ENCODE measurements around the gene POLR2A. TPM values are rescaled to one million over a fixed set of nuclear protein-coding genes. Genes with fewer than 3 reads are reported as not detected.

Gene POLR2A
- total RNA-seq, 1 experiment from 2014 or later: 47.1 TPM

DNA sequence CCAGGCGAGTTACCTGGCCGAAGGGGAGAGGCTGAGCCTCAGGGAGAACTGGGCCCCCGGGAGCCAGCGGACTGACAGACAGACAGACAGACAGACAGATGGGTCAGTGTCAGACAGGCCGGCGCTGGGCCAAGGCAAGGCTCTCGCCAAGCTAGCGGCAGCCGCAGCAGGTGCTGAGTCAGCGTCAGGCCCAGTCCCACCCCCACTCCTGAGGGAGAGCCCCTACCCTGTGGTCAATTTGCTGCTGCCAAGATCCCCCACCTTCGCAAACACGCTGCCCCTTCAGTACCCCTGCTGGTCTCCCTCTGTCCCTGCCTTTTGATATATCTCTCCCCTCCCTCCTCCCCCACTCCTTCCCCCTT, 43.4 kb upstream of the POLR2A start:
- ATAC-seq: peak; percentile 30

DNA sequence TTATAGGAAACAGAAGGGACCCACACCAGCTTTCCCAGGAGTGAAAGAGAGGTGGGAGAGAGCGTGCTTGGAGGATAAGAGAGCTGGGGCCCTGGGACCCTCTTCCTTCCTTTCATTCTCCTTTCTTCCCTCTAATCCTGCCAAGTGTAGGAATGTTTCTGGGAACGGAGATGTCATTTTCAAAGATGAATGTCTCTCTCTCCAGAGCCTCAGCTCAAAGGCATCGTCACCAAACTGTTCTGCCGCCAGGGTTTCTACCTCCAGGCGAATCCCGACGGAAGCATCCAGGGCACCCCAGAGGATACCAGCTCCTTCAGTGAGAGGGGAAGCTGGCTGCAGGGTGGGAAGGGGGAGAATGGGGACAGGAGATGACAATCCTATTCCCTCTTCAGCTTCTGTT, 42.9 kb upstream of the POLR2A start:
- CTCF ChIA-PET: no interaction called here

More for the DNA sequence above, 43.4 kb upstream of the POLR2A start:
- peak; percentile 36 for DNase-seq
- Histone ChIP-seq H3K4me2 (ENCODE audit: low read length) (peak overlapping the region; percentile 98), H3F3A (ENCODE audit: low read length, unreplicated experiment) (no peaks in the 10 kb centered on the region), H3K9me2 (replicated peaks; ENCODE audit: low read length) (no peaks in the 10 kb centered on the region), H3K9me3 (ENCODE audit: low read length) (no peaks in the 10 kb centered on the region), H2AFZ (ENCODE audit: low read length) (peak overlapping the region; percentile 81; the same call in 1 of the 2 replicates), H3K27ac (ENCODE audit: low read length) (no peak overlapping the region), H3K4me3 (ENCODE audit: low read length) (peak overlapping the region; percentile 74), H3K27me3 (ENCODE audit: low read length) (no peaks in the 10 kb centered on the region), H3K9ac (ENCODE audit: low read length) (no peak overlapping the region), H3K79me2 (ENCODE audit: low read length) (0 out of 2 replicates have a peak, but pooled peaks cover 5% of the 10 kb centered on the region), H3K4me1 (ENCODE audit: insufficient read depth, low read length) (peaks cover 4% of the 10 kb centered on the region; the same call in 1 of the 2 replicates), H4K20me1 (ENCODE audit: low read length) (no peaks in the 10 kb centered on the region), H3K36me3 (ENCODE audit: low read depth, low read length) (no peaks in the 10 kb centered on the region)
- ChIA-PET POLR2A (ENCODE audit: unreplicated experiment) (interaction anchor here (0.7 kb wide), 1 partner anchor 247 kb away, joined by 5 read pairs; no protein-coding TSS in a partner anchor), CTCF (no interaction called here)
- TF ChIP-seq EZH2 (IDR thresholded peaks at IDR 0.05; ENCODE audit: low read length, unreplicated experiment): no peak
- no peak for TF ChIP-seq EZH2phosphoT487 (IDR thresholded peaks at IDR 0.05; ENCODE audit: borderline replicate concordance, low read length)
- TF ChIP-seq, protein P1, sequence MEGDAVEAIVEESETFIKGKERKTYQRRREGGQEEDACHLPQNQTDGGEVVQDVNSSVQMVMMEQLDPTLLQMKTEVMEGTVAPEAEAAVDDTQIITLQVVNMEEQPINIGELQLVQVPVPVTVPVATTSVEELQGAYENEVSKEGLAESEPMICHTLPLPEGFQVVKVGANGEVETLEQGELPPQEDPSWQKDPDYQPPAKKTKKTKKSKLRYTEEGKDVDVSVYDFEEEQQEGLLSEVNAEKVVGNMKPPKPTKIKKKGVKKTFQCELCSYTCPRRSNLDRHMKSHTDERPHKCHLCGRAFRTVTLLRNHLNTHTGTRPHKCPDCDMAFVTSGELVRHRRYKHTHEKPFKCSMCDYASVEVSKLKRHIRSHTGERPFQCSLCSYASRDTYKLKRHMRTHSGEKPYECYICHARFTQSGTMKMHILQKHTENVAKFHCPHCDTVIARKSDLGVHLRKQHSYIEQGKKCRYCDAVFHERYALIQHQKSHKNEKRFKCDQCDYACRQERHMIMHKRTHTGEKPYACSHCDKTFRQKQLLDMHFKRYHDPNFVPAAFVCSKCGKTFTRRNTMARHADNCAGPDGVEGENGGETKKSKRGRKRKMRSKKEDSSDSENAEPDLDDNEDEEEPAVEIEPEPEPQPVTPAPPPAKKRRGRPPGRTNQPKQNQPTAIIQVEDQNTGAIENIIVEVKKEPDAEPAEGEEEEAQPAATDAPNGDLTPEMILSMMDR (conservative IDR thresholded peaks at IDR 0.05; ENCODE audit: low read depth, low read length): no peak
- intact Hi-C loops (cut with micrococcal nuclease): no loop called here
- no TSS peak for BruUV-seq (replicated peaks)

DNA sequence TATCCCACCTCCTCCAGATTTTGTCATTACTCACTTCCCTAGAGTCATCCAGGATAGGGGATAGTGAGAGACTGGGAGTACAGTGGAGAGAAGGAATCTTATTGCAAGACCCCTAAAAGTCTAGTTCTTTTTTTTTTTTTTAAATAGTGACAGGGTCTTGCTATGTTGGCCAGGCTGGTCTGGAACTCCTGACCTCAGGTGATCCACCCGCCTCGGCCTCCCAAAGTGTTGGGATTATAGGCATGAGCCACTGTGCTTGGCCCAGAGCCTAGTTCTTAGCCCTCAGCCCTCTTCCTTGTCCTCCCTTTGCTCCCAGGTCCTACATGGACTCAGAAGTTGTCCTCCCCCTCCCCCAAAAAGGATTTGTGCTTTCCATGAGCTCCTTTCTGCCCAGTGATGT, 42.0 kb upstream of the POLR2A start:
- H3K9me2 ChIP-seq (replicated peaks; ENCODE audit: low read length): no peaks in the 10 kb centered on the region
- no peaks in the 10 kb centered on the region for H3K27me3 ChIP-seq (ENCODE audit: low read length)
- ATAC-seq (no peak), DNase-seq (no peak)
- intact Hi-C loops (cut with micrococcal nuclease): no loop called here
- no peak for TF ChIP-seq EZH2phosphoT487 (IDR thresholded peaks at IDR 0.05; ENCODE audit: borderline replicate concordance, low read length)
- no peak for TF ChIP-seq EZH2 (IDR thresholded peaks at IDR 0.05; ENCODE audit: low read length, unreplicated experiment)
- TF ChIP-seq, protein P1 (conservative IDR thresholded peaks at IDR 0.05; ENCODE audit: low read depth, low read length): no peak
- H3K79me2 ChIP-seq (ENCODE audit: low read length): no peaks in the 10 kb centered on the region
- no peak overlapping the region for H3K9ac ChIP-seq (ENCODE audit: low read length)
- no peaks in the 10 kb centered on the region for H4K20me1 ChIP-seq (ENCODE audit: low read length)
- no peaks in the 10 kb centered on the region for H3F3A ChIP-seq (ENCODE audit: low read length, unreplicated experiment)
- H3K27ac ChIP-seq (ENCODE audit: low read length): no peak overlapping the region
- no peak overlapping the region for H2AFZ ChIP-seq (ENCODE audit: low read length)
- POLR2A ChIA-PET (ENCODE audit: unreplicated experiment): no interaction called here
- CTCF ChIA-PET: no interaction called here
- BruUV-seq (replicated peaks): no TSS peak
- H3K36me3 ChIP-seq (ENCODE audit: low read depth, low read length): no peaks in the 10 kb centered on the region
- no peaks in the 10 kb centered on the region for H3K9me3 ChIP-seq (ENCODE audit: low read length)
- H3K4me2 ChIP-seq (ENCODE audit: low read length): no peak overlapping the region
- no peaks in the 10 kb centered on the region; the same call in 1 of the 2 replicates for H3K4me1 ChIP-seq (ENCODE audit: insufficient read depth, low read length)
- no peak overlapping the region for H3K4me3 ChIP-seq (ENCODE audit: low read length)

More for the DNA sequence above, 42.9 kb upstream of the POLR2A start:
- Histone ChIP-seq H3K9ac (ENCODE audit: low read length) (no peak overlapping the region), H3K27me3 (ENCODE audit: low read length) (no peaks in the 10 kb centered on the region), H2AFZ (ENCODE audit: low read length) (no peak overlapping the region), H3K79me2 (ENCODE audit: low read length) (0 out of 2 replicates have a peak, but pooled peaks cover 5% of the 10 kb centered on the region), H4K20me1 (ENCODE audit: low read length) (no peaks in the 10 kb centered on the region), H3F3A (ENCODE audit: low read length, unreplicated experiment) (no peaks in the 10 kb centered on the region), H3K4me1 (ENCODE audit: insufficient read depth, low read length) (peaks cover 3% of the 10 kb centered on the region; the same call in 1 of the 2 replicates), H3K4me3 (ENCODE audit: low read length) (no peak overlapping the region), H3K9me2 (replicated peaks; ENCODE audit: low read length) (no peaks in the 10 kb centered on the region), H3K4me2 (ENCODE audit: low read length) (peak overlapping the region; percentile 98; the same call in 1 of the 2 replicates), H3K27ac (ENCODE audit: low read length) (no peak overlapping the region), H3K9me3 (ENCODE audit: low read length) (no peaks in the 10 kb centered on the region), H3K36me3 (ENCODE audit: low read depth, low read length) (no peaks in the 10 kb centered on the region)
- intact Hi-C loops (cut with micrococcal nuclease): no loop called here
- BruUV-seq (replicated peaks): no TSS peak
- no peak for ATAC-seq
- TF ChIP-seq EZH2phosphoT487 (IDR thresholded peaks at IDR 0.05; ENCODE audit: borderline replicate concordance, low read length) (no peak), EZH2 (IDR thresholded peaks at IDR 0.05; ENCODE audit: low read length, unreplicated experiment) (no peak)
- TF ChIP-seq, protein P1 (conservative IDR thresholded peaks at IDR 0.05; ENCODE audit: low read depth, low read length): no peak
- DNase-seq: no peak
- POLR2A ChIA-PET (ENCODE audit: unreplicated experiment): interaction anchor here (0.7 kb wide), 1 partner anchor 248 kb away, joined by 5 read pairs; no protein-coding TSS in a partner anchor
